ENCODE data around the gene ITSN1.

- TF ChIP-seq REST (IDR thresholded peaks at IDR 0.05; ENCODE audit: insufficient read depth in 1 of 2, low read depth in 2 of 2, low read length in 2 of 2) (no peak), POLR2AphosphoS5 (IDR thresholded peaks at IDR 0.05; ENCODE audit: low read depth, low read length) (no peak), TAF1 (IDR thresholded peaks at IDR 0.05; ENCODE audit: borderline replicate concordance, insufficient read depth, low read length) (no peak), SIN3A (IDR thresholded peaks at IDR 0.05; ENCODE audit: borderline replicate concordance, insufficient read depth, low read length) (no peak)
Measured at GRCh38 chr21:33924766-33925100, 282.4 kb downstream of the ITSN1 start.

All from PFSK-1 (cell line).